GM18909 (cell line): ENCODE results near the gene ZNF777.

Experiments
- ATAC-seq: cut with Tn5 transposase; IDR thresholded peaks from one replicate; pipeline ENCODE4 v1.9.1; 2021; ENCODE audit warnings: mild to moderate bottlenecking; ENCODE audit not compliant: unreplicated experiment, poor library complexity

ZNF777 gene

GRCh38 chr7:149477494-149478443 is 16.9 kb upstream of the ZNF777 start:
- no peak for ATAC-seq

- no peak for ATAC-seq
These were observed 15.9 kb upstream of the ZNF777 start for GRCh38 chr7:149476791-149477190.

GRCh38 chr7:149475121-149476045 is 14.5 kb upstream of the ZNF777 start:
- ATAC-seq, result no peak

DNA sequence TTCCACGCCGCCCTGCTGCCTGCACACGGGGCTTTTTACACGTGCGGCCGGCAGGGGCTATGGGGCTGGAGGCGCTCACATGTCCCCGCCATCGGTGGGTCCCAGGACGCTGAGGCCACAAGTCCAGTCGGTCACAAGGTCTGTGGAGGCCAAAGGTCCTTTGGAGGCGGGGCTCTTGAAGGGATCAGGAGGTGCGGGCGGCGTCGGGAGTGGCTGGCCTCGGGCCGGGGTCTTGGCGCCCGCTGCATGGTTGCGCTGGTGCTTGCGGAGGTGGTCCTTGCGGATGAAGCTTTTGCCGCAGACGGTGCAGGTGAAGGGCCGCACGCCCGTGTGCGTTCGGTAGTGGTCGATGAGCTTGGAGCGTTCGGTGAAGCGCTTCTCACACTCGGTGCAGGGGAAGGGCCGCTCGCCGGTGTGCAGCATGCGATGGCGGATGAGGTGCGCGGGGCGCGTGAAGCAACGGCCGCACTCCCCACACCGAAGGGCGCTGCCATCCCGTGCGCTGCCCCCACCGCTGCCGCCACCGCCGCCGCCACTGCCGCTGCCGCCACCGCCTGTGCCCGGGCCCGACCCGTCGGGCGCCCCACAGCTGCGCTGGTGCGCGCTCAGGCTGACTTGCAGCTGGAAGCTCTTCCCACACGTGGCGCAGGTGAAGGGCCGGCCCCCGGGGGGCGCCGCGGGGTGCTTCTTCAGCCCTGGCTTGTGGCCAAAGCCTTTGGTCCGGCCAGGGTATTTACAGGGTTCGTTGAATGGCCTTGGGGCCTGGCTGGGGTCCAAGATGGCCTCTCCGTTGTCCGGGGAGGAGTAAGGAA is 13.7 kb upstream of the ZNF777 start:
- ATAC-seq, result no peak

DNA sequence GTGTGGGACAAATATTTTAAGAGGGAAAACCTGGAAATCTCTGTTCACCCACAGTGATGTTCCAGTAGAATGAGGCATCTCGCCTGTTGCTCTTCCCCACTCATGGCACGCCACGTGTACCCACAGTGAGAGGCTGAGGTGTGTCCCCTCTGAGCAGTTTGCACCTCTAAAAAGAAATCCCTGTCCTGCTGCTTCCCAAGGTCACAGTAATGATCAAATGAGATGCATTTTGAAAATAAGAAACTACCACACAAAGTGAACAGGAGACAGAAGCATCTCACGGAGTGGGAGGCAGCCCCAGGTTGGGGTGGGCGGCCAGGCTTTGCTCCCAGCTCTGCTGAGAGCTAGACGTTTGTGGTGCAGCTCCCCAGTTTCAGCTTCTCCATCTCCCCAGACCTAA is 12.4 kb upstream of the ZNF777 start:
- no peak for ATAC-seq

- ATAC-seq, result no peak
These were observed 10.6 kb upstream of the ZNF777 start for GRCh38 chr7:149471289-149471953.

GRCh38 chr7:149469806-149470205 is 8.9 kb upstream of the ZNF777 start:
- ATAC-seq, result no peak

DNA sequence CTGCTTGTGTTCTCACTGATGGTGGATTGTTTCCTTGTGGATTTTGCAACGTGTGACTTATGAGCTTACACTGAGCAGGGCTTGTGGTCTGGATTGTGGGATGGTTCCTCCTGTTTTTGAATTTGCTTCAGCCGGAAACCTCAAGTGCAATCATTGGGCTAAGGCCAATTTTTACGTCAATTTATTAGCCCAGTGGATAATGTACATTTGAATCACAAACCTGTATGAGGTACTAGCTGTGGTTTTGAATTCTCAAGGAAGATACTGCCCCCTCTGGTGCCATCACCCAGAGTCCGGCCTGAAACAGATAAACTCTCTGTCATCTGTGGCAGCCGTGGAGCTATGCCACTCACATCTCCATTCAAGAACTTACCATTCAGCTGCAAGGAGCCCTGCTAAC is 7.3 kb upstream of the ZNF777 start:
- ATAC-seq, result no peak

GRCh38 chr7:149467321-149467859 is 6.5 kb upstream of the ZNF777 start:
- no peak for ATAC-seq

GRCh38 chr7:149466364-149466763 is 5.5 kb upstream of the ZNF777 start:
- no peak for ATAC-seq

GRCh38 chr7:149463500-149464161 is 2.8 kb upstream of the ZNF777 start:
- no peak for ATAC-seq

DNA sequence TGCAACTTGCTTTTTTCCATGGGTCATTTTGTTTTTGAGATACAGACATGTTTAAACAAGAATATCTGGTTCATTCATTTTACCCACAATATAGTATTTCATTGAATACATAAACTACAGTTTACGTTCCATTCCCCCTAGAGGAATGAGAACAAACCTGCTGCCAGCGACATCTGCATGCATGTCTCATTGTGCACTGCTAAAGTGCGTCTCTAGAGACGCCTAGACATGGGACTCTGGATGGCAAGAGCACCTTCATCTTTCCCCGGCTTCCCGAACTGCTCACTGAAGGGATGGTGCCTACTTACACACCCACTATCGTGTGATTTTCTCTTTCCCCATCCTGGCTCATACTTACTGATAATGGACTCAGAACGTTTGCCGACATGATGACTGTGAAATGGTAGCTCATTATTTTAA is 1.2 kb upstream of the ZNF777 start:
- no peak for ATAC-seq

- peak; percentile 37 for ATAC-seq
These were observed 1.1 kb downstream of the ZNF777 start for GRCh38 chr7:149459540-149460452.

DNA sequence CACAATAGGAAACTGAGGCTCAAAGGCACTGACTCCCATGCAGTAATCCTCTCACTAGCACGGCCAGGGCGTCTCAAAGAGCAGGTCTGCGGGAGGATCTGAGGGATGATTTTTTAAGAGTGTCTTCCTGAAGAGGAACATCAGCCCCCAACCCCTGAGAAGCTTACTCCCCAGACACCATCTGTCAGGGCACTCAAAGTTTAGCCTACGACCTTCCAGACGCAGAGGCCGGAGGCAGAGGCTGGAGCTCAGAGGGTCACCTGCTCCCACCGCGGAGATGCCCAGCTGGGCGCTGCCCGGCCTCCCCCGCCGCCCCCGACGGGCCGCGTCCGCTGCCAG is 1.7 kb downstream of the ZNF777 start:
- no peak for ATAC-seq

- ATAC-seq, result no peak
These were observed 2.6 kb downstream of the ZNF777 start for GRCh38 chr7:149458235-149458634.

- no peak for ATAC-seq
These were observed 3.1 kb downstream of the ZNF777 start for GRCh38 chr7:149457766-149458165.

DNA sequence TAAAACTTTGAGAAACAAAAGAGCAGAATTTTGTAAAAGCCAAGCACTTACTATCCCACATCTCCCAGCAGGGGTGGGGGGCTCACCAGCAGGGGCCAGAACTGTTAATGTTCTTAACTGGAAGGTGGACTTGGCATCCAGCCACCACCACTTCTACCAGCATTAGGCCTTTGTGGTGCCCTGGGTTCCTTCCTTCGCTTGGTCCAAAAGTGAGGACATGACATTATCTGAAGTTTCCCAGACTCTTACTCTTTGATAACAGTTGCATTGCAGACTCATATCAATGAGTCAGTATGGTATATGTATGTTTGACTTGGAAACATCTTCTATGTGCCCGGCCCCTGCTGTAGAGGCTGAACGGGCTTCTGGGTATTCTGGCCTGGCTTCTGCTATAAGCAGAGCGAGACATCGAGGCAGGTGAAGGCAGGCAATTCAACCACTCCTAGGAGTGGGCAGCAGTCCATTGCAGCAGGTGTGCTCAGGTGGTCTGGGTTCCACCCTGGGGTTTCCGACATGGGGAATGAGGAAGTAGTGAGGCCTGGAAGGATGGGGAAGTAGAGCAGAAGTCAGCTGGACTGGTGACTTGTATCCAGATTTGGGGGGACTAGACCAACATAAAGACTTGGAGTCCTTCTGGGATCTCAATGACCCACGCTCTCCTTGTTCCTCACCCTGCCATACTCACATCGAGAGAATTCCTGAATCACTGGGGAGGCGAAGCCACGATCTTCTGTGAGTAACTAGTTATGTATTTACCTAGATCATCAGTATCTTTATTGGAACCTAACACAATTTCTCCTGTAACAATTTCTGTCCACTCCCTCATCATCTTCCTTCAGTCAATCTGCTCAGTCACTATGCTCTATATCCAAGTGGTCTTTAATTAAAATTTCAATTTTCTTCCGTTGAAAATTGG is 4.1 kb downstream of the ZNF777 start:
- ATAC-seq, result no peak
